ENCODE data around the gene GRK2. TPM values are rescaled to one million over a fixed set of nuclear protein-coding genes. Genes with fewer than 3 reads are reported as not detected.

Gene GRK2
- total and polyA plus RNA-seq, 2 of the 13 experiments (the other 11 are each of a cell fraction or from before 2014, with no cell fraction given), result 31.3 to 42.4 TPM

DNA sequence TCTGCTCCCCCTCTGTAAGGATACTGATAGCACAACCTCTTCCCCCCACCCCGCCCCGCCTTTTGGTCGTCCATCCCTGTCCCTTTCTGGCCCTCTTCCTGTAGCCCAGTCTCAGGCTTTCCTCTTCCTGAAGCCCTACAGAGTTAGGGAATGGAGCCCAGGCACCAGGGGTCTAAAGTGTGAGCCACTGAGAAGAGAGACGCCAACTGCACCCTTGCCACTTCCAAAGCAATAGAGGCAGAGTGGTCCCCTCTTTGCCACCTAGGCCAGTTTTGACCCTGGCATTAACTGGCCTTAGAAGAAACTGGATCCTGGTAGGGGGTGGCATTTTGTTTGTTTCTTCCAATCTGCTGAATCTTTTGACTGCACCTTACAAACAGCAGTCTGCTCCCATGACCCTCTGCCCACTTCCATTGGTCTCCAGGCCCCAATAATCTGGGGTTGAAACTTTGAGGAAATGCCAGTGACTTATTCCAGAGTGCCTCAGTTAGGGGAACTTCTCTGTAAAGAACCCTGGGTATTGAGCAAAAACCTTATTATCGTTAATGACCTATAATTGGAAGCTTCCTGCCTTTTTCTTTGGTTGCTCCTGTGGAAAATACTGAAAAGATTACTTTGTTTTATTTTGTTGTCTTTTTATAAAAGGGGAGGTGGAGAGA is 9.7 kb upstream of the GRK2 start:
- H3K27me3 ChIP-seq (ENCODE audit: control insufficient read depth in 1 of 2, insufficient read depth in 2 of 2, low read length in 2 of 2), result no peaks in the 10 kb centered on the region
- no peak overlapping the region for H3K9ac ChIP-seq (ENCODE audit: insufficient read depth, low read depth, low read length)
- H3K9me3 ChIP-seq (ENCODE audit: low read length), result no peaks in the 10 kb centered on the region
- ATAC-seq (no peak), DNase-seq (ENCODE audit: low spot score) (no peak), FAIRE-seq (no peak)
- TF ChIP-seq, protein P1, sequence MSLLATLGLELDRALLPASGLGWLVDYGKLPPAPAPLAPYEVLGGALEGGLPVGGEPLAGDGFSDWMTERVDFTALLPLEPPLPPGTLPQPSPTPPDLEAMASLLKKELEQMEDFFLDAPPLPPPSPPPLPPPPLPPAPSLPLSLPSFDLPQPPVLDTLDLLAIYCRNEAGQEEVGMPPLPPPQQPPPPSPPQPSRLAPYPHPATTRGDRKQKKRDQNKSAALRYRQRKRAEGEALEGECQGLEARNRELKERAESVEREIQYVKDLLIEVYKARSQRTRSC (CRISPR knock-in tag; IDR thresholded peaks at IDR 0.05; ENCODE audit: low read depth), result no peak
- TF ChIP-seq ARID3A (IDR thresholded peaks at IDR 0.05; ENCODE audit: low read depth, low read length), result no peak
- TF ChIP-seq ZNF614 (CRISPR knock-in tag; IDR thresholded peaks at IDR 0.05; ENCODE audit: borderline replicate concordance), result no peak
- no peak for TF ChIP-seq GFI1 (CRISPR knock-in tag; IDR thresholded peaks at IDR 0.05; ENCODE audit: borderline replicate concordance)
- no peak for TF ChIP-seq ZNF10 (CRISPR knock-in tag; IDR thresholded peaks at IDR 0.05; ENCODE audit: borderline replicate concordance, low read depth)
- TF ChIP-seq, protein P2, sequence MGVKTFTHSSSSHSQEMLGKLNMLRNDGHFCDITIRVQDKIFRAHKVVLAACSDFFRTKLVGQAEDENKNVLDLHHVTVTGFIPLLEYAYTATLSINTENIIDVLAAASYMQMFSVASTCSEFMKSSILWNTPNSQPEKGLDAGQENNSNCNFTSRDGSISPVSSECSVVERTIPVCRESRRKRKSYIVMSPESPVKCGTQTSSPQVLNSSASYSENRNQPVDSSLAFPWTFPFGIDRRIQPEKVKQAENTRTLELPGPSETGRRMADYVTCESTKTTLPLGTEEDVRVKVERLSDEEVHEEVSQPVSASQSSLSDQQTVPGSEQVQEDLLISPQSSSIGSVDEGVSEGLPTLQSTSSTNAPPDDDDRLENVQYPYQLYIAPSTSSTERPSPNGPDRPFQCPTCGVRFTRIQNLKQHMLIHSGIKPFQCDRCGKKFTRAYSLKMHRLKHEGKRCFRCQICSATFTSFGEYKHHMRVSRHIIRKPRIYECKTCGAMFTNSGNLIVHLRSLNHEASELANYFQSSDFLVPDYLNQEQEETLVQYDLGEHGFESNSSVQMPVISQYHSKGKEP (CRISPR knock-in tag; IDR thresholded peaks at IDR 0.05), result no peak
- TF ChIP-seq ZNF34 (CRISPR knock-in tag; IDR thresholded peaks at IDR 0.05; ENCODE audit: borderline replicate concordance), result no peak
- ChIA-PET POLR2A (interaction anchor here (1.1 to 1.9 kb wide), 2 partner anchors 17 to 47 kb away, joined by 4 to 5 read pairs; partner anchors contain the start of gene SSH3), CTCF (ENCODE audit: low intra/inter-chr PET ratio, low total read pairs) (no interaction called here)
- no peak overlapping the region for H2AFZ ChIP-seq (ENCODE audit: low read length)
- peaks cover 89% of the 10 kb centered on the region for H3K4me1 ChIP-seq (ENCODE audit: insufficient read depth, low read length)
- intact Hi-C loops (cut with micrococcal nuclease; ENCODE audit: unreplicated experiment), result no loop called here
- 85% methylated on average over 5 of the region's 5 CpGs for WGBS (ENCODE audit: low lambda C conversion rate)
- BruUV-seq (replicated peaks), result TSS peak; percentile 17
- H3K36me3 ChIP-seq (replicated peaks in 1 of 2; ENCODE audit: control insufficient read depth in 1 of 2, insufficient read depth in 2 of 2, low read length in 2 of 2), result peaks cover 35 to 45% of the 10 kb centered on the region in 2 experiments
- in situ Hi-C loops (cut with HindIII; ENCODE audit: extremely low pct_ligation_motif_present, low pct_unique_long_range_greater_than_20kb), result no loop called here
- no peaks in the 10 kb centered on the region for H4K20me1 ChIP-seq (ENCODE audit: insufficient read depth, low read length)
- H3K4me2 ChIP-seq (ENCODE audit: low read depth, low read length), result no peak overlapping the region
- H3K4me3 ChIP-seq (replicated peaks in 1 of 3; ENCODE audit: insufficient read depth in 1 of 3, low read depth in 2 of 3, low read length in 3 of 3), result no peak overlapping the region
- H3K27ac ChIP-seq (ENCODE audit: extremely low read length, insufficient read depth, low read length), result peak overlapping the region; percentile 87
- peaks cover 2% of the 10 kb centered on the region for H3K79me2 ChIP-seq (ENCODE audit: insufficient read depth, low read length)

Data from HepG2 (cell line).